ENCODE results near the gene ACAP3. TPM values are rescaled to one million over a fixed set of nuclear protein-coding genes. Genes with fewer than 3 reads are reported as not detected.

The ACAP3 gene
- total and polyA plus RNA-seq, 10 of the 15 experiments (the other 5 are each of a cell fraction or from before 2014, with no cell fraction given), result 0.05 to 34.2 (median 7.1) TPM

- Histone ChIP-seq H3K4me2 (ENCODE audit: control insufficient read depth, insufficient read depth) (no peak overlapping the region), H3K79me2 (ENCODE audit: control insufficient read depth, insufficient read depth, low read length) (peaks cover 24% of the 10 kb centered on the region), H3K27ac (ENCODE audit: control insufficient read depth, insufficient read depth) (no peak overlapping the region), H3K36me3 (ENCODE audit: control insufficient read depth in 2 of 2, insufficient read depth in 2 of 2, low read length in 1 of 2) (peaks cover 3 to 34% of the 10 kb centered on the region in 2 experiments; a peak in 3 of 4 replicates), H3K4me3 (no peak overlapping the region), H4K20me1 (ENCODE audit: control insufficient read depth, insufficient read depth) (no peaks in the 10 kb centered on the region), H2AFZ (ENCODE audit: control insufficient read depth, low read depth, low read length) (no peak overlapping the region), H3K4me1 (ENCODE audit: control insufficient read depth, insufficient read depth, low read length) (peaks cover 16% of the 10 kb centered on the region), H3K9ac (ENCODE audit: control insufficient read depth, insufficient read depth, low read length) (no peak overlapping the region), H3K27me3 (replicated peaks in 1 of 2; ENCODE audit: control insufficient read depth in 2 of 2, insufficient read depth in 2 of 2, low read length in 1 of 2) (no peaks in the 10 kb centered on the region), H3K9me3 (replicated peaks; ENCODE audit: control insufficient read depth, insufficient read depth, low read length) (no peaks in the 10 kb centered on the region)
- no peak for DNase-seq (ENCODE audit: low read depth, low spot score)
- WGBS (ENCODE audit: insufficient coverage, insufficient replicate concordance, low lambda C conversion rate, missing lambda C conversion rate), result 81% methylated on average over 19 of the region's 21 CpGs
- intact Hi-C loops (cut with micrococcal nuclease; ENCODE audit: unreplicated experiment), result no loop called here
- FAIRE-seq, result no peak
- RAD21 ChIA-PET (ENCODE audit: unreplicated experiment), result no interaction called here
- SMC1A ChIA-PET (ENCODE audit: uncharacterized antibody, unreplicated experiment), result no interaction called here
- no TSS peak for BruUV-seq (replicated peaks)
- in situ Hi-C loops (cut with MboI), result no loop called here
- TF ChIP-seq BCL11A (IDR thresholded peaks at IDR 0.05; ENCODE audit: low read depth, low read length) (no peak), SRF (IDR thresholded peaks at IDR 0.05; ENCODE audit: low read depth in 2 of 2, low read length in 2 of 2) (no peak), MTA3 (IDR thresholded peaks at IDR 0.05; ENCODE audit: borderline replicate concordance, low read length) (no peak), FOXK2 (IDR thresholded peaks at IDR 0.05) (no peak), POLR2A (IDR thresholded peaks at IDR 0.05; ENCODE audit: low read depth, low read length) (peak; percentile 31; the same call in 1 of the 2 replicates)
- POLR2A ChIA-PET, result interaction anchor here (0.6 kb wide), 1 partner anchor 37 kb away, joined by 5 read pairs; the partner anchor contains the start of gene UBE2J2
- no peak for ATAC-seq
- CTCF ChIA-PET, result no interaction called here
These were observed 2.8 kb upstream of the ACAP3 start for GRCh38 chr1:1310476-1311053.

- intact Hi-C loops (cut with micrococcal nuclease; ENCODE audit: unreplicated experiment), result no loop called here
- ChIA-PET CTCF (interaction anchor here (1.4 kb wide), 1 partner anchor 62 kb away, joined by 5 read pairs; no protein-coding TSS in a partner anchor), SMC1A (ENCODE audit: uncharacterized antibody, unreplicated experiment) (no interaction called here), POLR2A (no interaction called here), RAD21 (ENCODE audit: unreplicated experiment) (interaction anchor here (1.0 kb wide), 1 partner anchor 59 kb away, joined by 3 read pairs; no protein-coding TSS in a partner anchor)
- peaks cover 3 to 31% of the 10 kb centered on the region in 2 experiments; a peak in 3 of 4 replicates for H3K36me3 ChIP-seq (ENCODE audit: control insufficient read depth in 2 of 2, insufficient read depth in 2 of 2, low read length in 1 of 2)
- H2AFZ ChIP-seq (ENCODE audit: control insufficient read depth, low read depth, low read length), result no peak overlapping the region
- no peak overlapping the region for H3K4me3 ChIP-seq
- H3K27me3 ChIP-seq (replicated peaks in 1 of 2; ENCODE audit: control insufficient read depth in 2 of 2, insufficient read depth in 2 of 2, low read length in 1 of 2), result no peaks in the 10 kb centered on the region
- H3K9ac ChIP-seq (ENCODE audit: control insufficient read depth, insufficient read depth, low read length), result no peak overlapping the region
- peak overlapping the region; percentile 86; the same call in 1 of the 2 replicates for H3K4me2 ChIP-seq (ENCODE audit: control insufficient read depth, insufficient read depth)
- FAIRE-seq, result no peak
- WGBS (ENCODE audit: insufficient coverage, insufficient replicate concordance, low lambda C conversion rate, missing lambda C conversion rate), result 67% methylated on average over 3 of the region's 3 CpGs
- no TSS peak for BruUV-seq (replicated peaks)
- peaks cover 21% of the 10 kb centered on the region for H3K4me1 ChIP-seq (ENCODE audit: control insufficient read depth, insufficient read depth, low read length)
- in situ Hi-C loops (cut with MboI), result no loop called here
- no peaks in the 10 kb centered on the region for H4K20me1 ChIP-seq (ENCODE audit: control insufficient read depth, insufficient read depth)
- H3K9me3 ChIP-seq (replicated peaks; ENCODE audit: control insufficient read depth, insufficient read depth, low read length), result no peaks in the 10 kb centered on the region
- peaks cover 26% of the 10 kb centered on the region for H3K79me2 ChIP-seq (ENCODE audit: control insufficient read depth, insufficient read depth, low read length)
- no peak for TF ChIP-seq DPF2 (IDR thresholded peaks at IDR 0.05)
- TF ChIP-seq GABPA (IDR thresholded peaks at IDR 0.05; ENCODE audit: low read depth), result no peak
- TF ChIP-seq, protein P1, sequence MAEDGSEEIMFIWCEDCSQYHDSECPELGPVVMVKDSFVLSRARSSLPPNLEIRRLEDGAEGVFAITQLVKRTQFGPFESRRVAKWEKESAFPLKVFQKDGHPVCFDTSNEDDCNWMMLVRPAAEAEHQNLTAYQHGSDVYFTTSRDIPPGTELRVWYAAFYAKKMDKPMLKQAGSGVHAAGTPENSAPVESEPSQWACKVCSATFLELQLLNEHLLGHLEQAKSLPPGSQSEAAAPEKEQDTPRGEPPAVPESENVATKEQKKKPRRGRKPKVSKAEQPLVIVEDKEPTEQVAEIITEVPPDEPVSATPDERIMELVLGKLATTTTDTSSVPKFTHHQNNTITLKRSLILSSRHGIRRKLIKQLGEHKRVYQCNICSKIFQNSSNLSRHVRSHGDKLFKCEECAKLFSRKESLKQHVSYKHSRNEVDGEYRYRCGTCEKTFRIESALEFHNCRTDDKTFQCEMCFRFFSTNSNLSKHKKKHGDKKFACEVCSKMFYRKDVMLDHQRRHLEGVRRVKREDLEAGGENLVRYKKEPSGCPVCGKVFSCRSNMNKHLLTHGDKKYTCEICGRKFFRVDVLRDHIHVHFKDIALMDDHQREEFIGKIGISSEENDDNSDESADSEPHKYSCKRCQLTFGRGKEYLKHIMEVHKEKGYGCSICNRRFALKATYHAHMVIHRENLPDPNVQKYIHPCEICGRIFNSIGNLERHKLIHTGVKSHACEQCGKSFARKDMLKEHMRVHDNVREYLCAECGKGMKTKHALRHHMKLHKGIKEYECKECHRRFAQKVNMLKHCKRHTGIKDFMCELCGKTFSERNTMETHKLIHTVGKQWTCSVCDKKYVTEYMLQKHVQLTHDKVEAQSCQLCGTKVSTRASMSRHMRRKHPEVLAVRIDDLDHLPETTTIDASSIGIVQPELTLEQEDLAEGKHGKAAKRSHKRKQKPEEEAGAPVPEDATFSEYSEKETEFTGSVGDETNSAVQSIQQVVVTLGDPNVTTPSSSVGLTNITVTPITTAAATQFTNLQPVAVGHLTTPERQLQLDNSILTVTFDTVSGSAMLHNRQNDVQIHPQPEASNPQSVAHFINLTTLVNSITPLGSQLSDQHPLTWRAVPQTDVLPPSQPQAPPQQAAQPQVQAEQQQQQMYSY (CRISPR knock-in tag; IDR thresholded peaks at IDR 0.05), result no peak
- no peak for TF ChIP-seq CBX5 (IDR thresholded peaks at IDR 0.05; ENCODE audit: low read depth)
- no peak for TF ChIP-seq TAF1 (IDR thresholded peaks at IDR 0.05; ENCODE audit: borderline replicate concordance, low read depth, low read length)
- TF ChIP-seq CTCF (IDR thresholded peaks at IDR 0.05 in 2 of 3, conservative IDR thresholded peaks at IDR 0.05 in 1 of 3; ENCODE audit: control insufficient read depth in 2 of 3, extremely low read depth in 1 of 3, insufficient read depth in 1 of 3, low read depth in 3 of 3, low read length in 3 of 3), result 0 out of 6 replicates have a peak, but pooled peaks of 1 of the 3 experiments have one; percentile 6
- no peak for TF ChIP-seq TCF3 (IDR thresholded peaks at IDR 0.05; ENCODE audit: borderline replicate concordance, insufficient read depth, low read depth, low read length)
- TF ChIP-seq, protein P2, sequence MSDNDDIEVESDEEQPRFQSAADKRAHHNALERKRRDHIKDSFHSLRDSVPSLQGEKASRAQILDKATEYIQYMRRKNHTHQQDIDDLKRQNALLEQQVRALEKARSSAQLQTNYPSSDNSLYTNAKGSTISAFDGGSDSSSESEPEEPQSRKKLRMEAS (IDR thresholded peaks at IDR 0.05; ENCODE audit: low read depth, low read length), result no peak
- H3K27ac ChIP-seq (ENCODE audit: control insufficient read depth, insufficient read depth), result no peak overlapping the region
- DNase-seq (ENCODE audit: low read depth, low spot score), result no peak
- ATAC-seq, result no peak
These were observed 2.3 kb upstream of the ACAP3 start for GRCh38 chr1:1310109-1310385.
